Panc1 (cell line): ENCODE measurements around the gene MAPK8IP3. TPM values are rescaled to one million over a fixed set of nuclear protein-coding genes. Genes with fewer than 3 reads are reported as not detected.
A peak's percentile ranks its signal among the peaks of the same experiment; 100 is the strongest.

Experiments
- ATAC-seq: fragments of 200-7000 bp; cut with Tn5 transposase; 2 replicates; pipeline ENCODE4 v1.9.1; 2020; ENCODE audit warnings: mild to moderate bottlenecking, moderate library complexity
- BruUV-seq: library from RNA; stranded (reverse); fragments of 400-500 nt; replicated peaks from 2 replicates; lab custom pipeline; 2021; lab: Mats Ljungman, UMichigan
- CTCF ChIA-PET: fragments of 300-600 bp; sonication (Branson Sonifier 250); formaldehyde crosslinking; loops from one replicate; lab custom pipeline; 2022; ENCODE audit warnings: antibody characterized with exemption; lab: Charles Lee
- POLR2A ChIA-PET: fragments of 300-600 bp; sonication (Branson Sonifier 250); formaldehyde crosslinking; loops from one replicate; lab custom pipeline; 2022; ENCODE audit warnings: antibody characterized with exemption; lab: Charles Lee
- DNase-seq: peaks from one replicate; pipeline ENCODE4 v3.0.0-alpha.2; 2010; ENCODE audit warnings: low read depth, low spot score
- H3K27ac ChIP-seq: 2 replicates; pipeline ENCODE4 v1.5.1; 2011; ENCODE audit warnings: mild to moderate bottlenecking, low read length, inconsistent platforms
- H3K27me3 ChIP-seq: fragments of 200-500 bp; sonication (Bioruptor generic); 2 replicates; pipeline ENCODE4 v1.6.0; 2014; ENCODE audit warnings: low read length, inconsistent platforms; ENCODE audit not compliant: control insufficient read depth, insufficient read depth
- H3K36me3 ChIP-seq: fragments of 200-500 bp; sonication (Bioruptor generic); 2 replicates; pipeline ENCODE4 v1.5.1; 2014; ENCODE audit warnings: inconsistent platforms, mild to moderate bottlenecking, low read length, moderate library complexity; ENCODE audit not compliant: control insufficient read depth, insufficient read depth
- H3K4me1 ChIP-seq: 2 replicates; pipeline ENCODE4 v1.5.1; 2011; ENCODE audit warnings: inconsistent platforms, mild to moderate bottlenecking, low read length, moderate library complexity; ENCODE audit not compliant: control insufficient read depth, insufficient read depth
- H3K4me3 ChIP-seq, 2 experiments: 2 replicates each; pipeline ENCODE4 v1.5.1; 2011 to 2012; ENCODE audit warnings: low read depth in 2 of 2, low read length in 2 of 2, mild to moderate bottlenecking in 2 of 2, inconsistent platforms in 1 of 2, moderate library complexity in 1 of 2
- H3K9me3 ChIP-seq: fragments of 200-500 bp; sonication (Bioruptor generic); 2 replicates; pipeline ENCODE4 v1.5.1; 2014; ENCODE audit warnings: low read depth, mild to moderate bottlenecking, inconsistent platforms, low read length, moderate library complexity; ENCODE audit not compliant: control insufficient read depth, insufficient read depth
- CTCF ChIP-seq: fragments of 450-650 bp; IDR thresholded peaks from 2 replicates; pipeline ENCODE4 v1.5.1; 2017; ENCODE audit warnings: mild to moderate bottlenecking
- POLR2AphosphoS5 ChIP-seq: IDR thresholded peaks from 2 replicates; pipeline ENCODE4 v1.6.1; 2012; ENCODE audit warnings: mild to moderate bottlenecking, low read depth, low read length, moderate library complexity
- REST ChIP-seq, 2 experiments: IDR thresholded peaks; 2 replicates each; pipeline ENCODE4 v1.6.1; 2011 to 2012; ENCODE audit warnings: low read depth in 2 of 2, control low read depth in 1 of 2, low read length in 1 of 2, mild to moderate bottlenecking in 1 of 2, moderate library complexity in 1 of 2; ENCODE audit not compliant: insufficient read depth in 1 of 2
- SIN3A ChIP-seq: IDR thresholded peaks from 2 replicates; pipeline ENCODE4 v1.6.1; 2012; ENCODE audit warnings: low read depth, mild to moderate bottlenecking, low read length, moderate library complexity, borderline replicate concordance; ENCODE audit not compliant: insufficient read depth
- TCF7L2 ChIP-seq: IDR thresholded peaks from 2 replicates; pipeline ENCODE4 v1.6.1; 2011; ENCODE audit warnings: mild to moderate bottlenecking, low read depth, low read length, inconsistent platforms
- in situ Hi-C: cut with HindIII; loops from 2 replicates; pipeline ENCODE4 v1.10.0; 2016; ENCODE audit warnings: low sequenced_read_pairs, low pct_unique_long_range_greater_than_20kb
- intact Hi-C: fragments of 100-400 bp; cut with micrococcal nuclease; formaldehyde crosslinking; loops from one replicate; pipeline ENCODE4 v1.10.0; 2022; ENCODE audit not compliant: unreplicated experiment
- total RNA-seq: library from RNA; stranded (reverse); gene quantifications from one replicate; pipeline ENCODE4 v1.2.1, GENCODE V29; 2021; ENCODE audit not compliant: unreplicated experiment

The MAPK8IP3 gene
- total RNA-seq, 1 experiment from 2014 or later, result 108 TPM

- in situ Hi-C loops, result no loop called here
- H3K4me3 ChIP-seq, result no peak overlapping the region
Observed at GRCh38 chr16:1779741-1780676, 74.0 kb downstream of the MAPK8IP3 start.

GRCh38 chr16:1780677-1781072, 74.7 kb downstream of the MAPK8IP3 start:
- no peak for ATAC-seq
- peak overlapping the region; percentile 72 to 98; a peak in 3 of 4 replicates for H3K4me3 ChIP-seq
- in situ Hi-C loops (no loop called here), intact Hi-C loops (no loop called here)
- DNase-seq, result no peak
- H3K4me1 ChIP-seq, result peaks cover 49% of the 10 kb centered on the region
- peaks cover 3% of the 10 kb centered on the region; the same call in 1 of the 2 replicates for H3K36me3 ChIP-seq
- POLR2A ChIA-PET, result interaction anchor here (0.6 kb wide), 1 partner anchor 345 kb away, joined by 4 read pairs; no protein-coding TSS in a partner anchor
- CTCF ChIA-PET, result interaction anchor here (0.6 kb wide), 1 partner anchor 438 kb away, joined by 6 read pairs; no protein-coding TSS in a partner anchor
- H3K9me3 ChIP-seq, result no peaks in the 10 kb centered on the region
- H3K27ac ChIP-seq, result peak overlapping the region; percentile 79
- no peak for TF ChIP-seq CTCF
- TF ChIP-seq POLR2AphosphoS5, result peak; percentile 36; the same call in 1 of the 2 replicates
- TF ChIP-seq REST (IDR thresholded peaks at IDR 0.05; ENCODE audit: insufficient read depth in 1 of 2, low read depth in 2 of 2, low read length in 1 of 2), result no peak
- TF ChIP-seq TCF7L2, result no peak
- no peak for TF ChIP-seq SIN3A
- no TSS peak for BruUV-seq
- no peaks in the 10 kb centered on the region for H3K27me3 ChIP-seq

More at GRCh38 chr16:1779741-1780676, 74.0 kb downstream of the MAPK8IP3 start:
- peaks cover 3% of the 10 kb centered on the region; the same call in 1 of the 2 replicates for H3K36me3 ChIP-seq
- no peak for DNase-seq
- H3K27ac ChIP-seq, result peak overlapping the region; percentile 79; the same call in 1 of the 2 replicates
- ChIA-PET POLR2A (interaction anchor here (0.6 kb wide), 1 partner anchor 345 kb away, joined by 4 read pairs; no protein-coding TSS in a partner anchor), CTCF (interaction anchor here (0.6 kb wide), 1 partner anchor 437 kb away, joined by 6 read pairs; no protein-coding TSS in a partner anchor)
- intact Hi-C loops, result loop anchor here (10.0 kb wide), 1 partner anchor 1095 kb away; the partner anchor contains the start of genes JMJD8 and STUB1
- TF ChIP-seq TCF7L2 (no peak), POLR2AphosphoS5 (peak; percentile 77), REST (IDR thresholded peaks at IDR 0.05; ENCODE audit: insufficient read depth in 1 of 2, low read depth in 2 of 2, low read length in 1 of 2) (0 out of 4 replicates have a peak, but pooled peaks of 1 of the 2 experiments have one; percentile 33)
- no peak for ATAC-seq
- peaks cover 50% of the 10 kb centered on the region for H3K4me1 ChIP-seq
- no peaks in the 10 kb centered on the region for H3K9me3 ChIP-seq
- TSS peak; percentile 89 for BruUV-seq
- no peaks in the 10 kb centered on the region for H3K27me3 ChIP-seq
